H1 (cell line): ENCODE data around the gene SMIM17. TPM values are rescaled to one million over a fixed set of nuclear protein-coding genes. Genes with fewer than 3 reads are reported as not detected.

ENCODE experiments used
- CHD1 ChIP-seq: IDR thresholded peaks from 2 replicates; pipeline ENCODE4 v1.6.1; 2012; ENCODE audit warnings: low read depth, low read length, improper control_type of control experiment
- FOSL1 ChIP-seq: IDR thresholded peaks from 2 replicates; pipeline ENCODE4 v1.6.1; 2011; ENCODE audit warnings: mild to moderate bottlenecking, low read depth, low read length, moderate library complexity; ENCODE audit not compliant: insufficient read depth
- POU5F1 ChIP-seq: IDR thresholded peaks from 2 replicates; pipeline ENCODE4 v1.6.1; 2011; ENCODE audit warnings: low read depth, mild to moderate bottlenecking, low read length, moderate library complexity
- RFX5 ChIP-seq: IDR thresholded peaks from 2 replicates; pipeline ENCODE4 v1.6.1; 2011; ENCODE audit warnings: low read depth, low read length, improper control_type of control experiment, borderline replicate concordance
- TBP ChIP-seq: IDR thresholded peaks from 2 replicates; pipeline ENCODE4 v1.6.1; 2011; ENCODE audit warnings: low read depth, low read length, improper control_type of control experiment
- polyA plus RNA-seq, 7 experiments: library from polyadenylated mRNA; depleted of rRNA in 3 of 7; stranded (reverse) in 5 of 7; unstranded in 2 of 7; fragments of >200 nt in 5 of 7; fragments of 200-250 nt in 2 of 7; gene quantifications; 1 replicate in 5 of 7; 2 replicates in 1 of 7; 4 replicates in 1 of 7; pipeline versions ENCODE4 v1.2.1 to v1.2.3, GENCODE V29; 2011 to 2013; ENCODE audit warnings: missing spikeins in 2 of 7, mixed read lengths in 2 of 7
- total RNA-seq: library from RNA; stranded (reverse); fragmentation: NEBNext Ultra II Directional; extraction: Animal tissue kit (Norgen Biotek cat#: 25700); gene quantifications from 2 replicates; pipeline ENCODE4 v1.2.1, GENCODE V29; 2021
- TF ChIP-seq, protein P1 (sequence below): fragments of 300-600 bp; sonication (generic); IDR thresholded peaks from 2 replicates; pipeline ENCODE4 v1.7.1; 2012; ENCODE audit warnings: low read length, moderate library complexity, mild to moderate bottlenecking, inconsistent platforms; ENCODE audit not compliant: insufficient replicate concordance
- TF ChIP-seq, protein P2 (sequence below): IDR thresholded peaks from 2 replicates; pipeline ENCODE4 v1.6.1; 2012; ENCODE audit warnings: low read length, inconsistent platforms
- TF ChIP-seq, protein P3 (sequence below): IDR thresholded peaks from 2 replicates; pipeline ENCODE4 v1.6.1; 2012; ENCODE audit warnings: inconsistent platforms

The SMIM17 gene
- total and polyA plus RNA-seq, 2 of the 8 experiments (the other 6 are each of a cell fraction or from before 2014, with no cell fraction given): 0.06 TPM; not detected in 1

DNA sequence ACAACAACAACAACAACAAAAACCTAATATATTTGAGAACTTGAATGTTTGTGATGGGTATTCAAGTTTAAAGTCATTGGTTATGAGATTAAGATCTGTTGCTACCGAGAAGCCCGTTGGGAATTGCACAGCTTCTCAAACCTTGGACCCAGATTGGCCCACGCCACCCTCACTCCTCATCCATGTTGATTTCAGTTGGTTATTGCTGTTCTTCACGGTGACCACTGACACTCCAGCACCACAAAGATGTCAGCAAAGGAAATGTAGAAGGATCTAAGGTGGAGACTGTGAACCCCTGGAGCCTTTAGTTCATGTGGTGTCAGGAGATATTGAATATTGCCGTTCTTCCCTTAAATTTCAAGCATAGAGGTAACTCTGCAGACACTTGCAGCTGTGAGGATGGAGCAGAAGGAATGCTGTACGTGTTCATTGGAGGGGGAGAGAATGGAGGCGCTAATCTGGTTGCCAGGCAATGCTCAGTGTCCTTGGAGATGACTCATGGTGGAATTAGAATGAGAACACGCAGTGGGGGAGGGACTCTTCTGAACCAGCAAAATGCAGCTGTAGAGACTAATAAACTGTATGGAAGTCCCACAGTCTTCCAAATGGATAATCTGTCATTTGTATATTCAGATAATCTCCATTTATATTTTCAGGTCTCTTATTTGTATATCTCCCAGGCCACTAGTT, 49.4 kb downstream of the SMIM17 start (continued):
- TF ChIP-seq, protein P1, sequence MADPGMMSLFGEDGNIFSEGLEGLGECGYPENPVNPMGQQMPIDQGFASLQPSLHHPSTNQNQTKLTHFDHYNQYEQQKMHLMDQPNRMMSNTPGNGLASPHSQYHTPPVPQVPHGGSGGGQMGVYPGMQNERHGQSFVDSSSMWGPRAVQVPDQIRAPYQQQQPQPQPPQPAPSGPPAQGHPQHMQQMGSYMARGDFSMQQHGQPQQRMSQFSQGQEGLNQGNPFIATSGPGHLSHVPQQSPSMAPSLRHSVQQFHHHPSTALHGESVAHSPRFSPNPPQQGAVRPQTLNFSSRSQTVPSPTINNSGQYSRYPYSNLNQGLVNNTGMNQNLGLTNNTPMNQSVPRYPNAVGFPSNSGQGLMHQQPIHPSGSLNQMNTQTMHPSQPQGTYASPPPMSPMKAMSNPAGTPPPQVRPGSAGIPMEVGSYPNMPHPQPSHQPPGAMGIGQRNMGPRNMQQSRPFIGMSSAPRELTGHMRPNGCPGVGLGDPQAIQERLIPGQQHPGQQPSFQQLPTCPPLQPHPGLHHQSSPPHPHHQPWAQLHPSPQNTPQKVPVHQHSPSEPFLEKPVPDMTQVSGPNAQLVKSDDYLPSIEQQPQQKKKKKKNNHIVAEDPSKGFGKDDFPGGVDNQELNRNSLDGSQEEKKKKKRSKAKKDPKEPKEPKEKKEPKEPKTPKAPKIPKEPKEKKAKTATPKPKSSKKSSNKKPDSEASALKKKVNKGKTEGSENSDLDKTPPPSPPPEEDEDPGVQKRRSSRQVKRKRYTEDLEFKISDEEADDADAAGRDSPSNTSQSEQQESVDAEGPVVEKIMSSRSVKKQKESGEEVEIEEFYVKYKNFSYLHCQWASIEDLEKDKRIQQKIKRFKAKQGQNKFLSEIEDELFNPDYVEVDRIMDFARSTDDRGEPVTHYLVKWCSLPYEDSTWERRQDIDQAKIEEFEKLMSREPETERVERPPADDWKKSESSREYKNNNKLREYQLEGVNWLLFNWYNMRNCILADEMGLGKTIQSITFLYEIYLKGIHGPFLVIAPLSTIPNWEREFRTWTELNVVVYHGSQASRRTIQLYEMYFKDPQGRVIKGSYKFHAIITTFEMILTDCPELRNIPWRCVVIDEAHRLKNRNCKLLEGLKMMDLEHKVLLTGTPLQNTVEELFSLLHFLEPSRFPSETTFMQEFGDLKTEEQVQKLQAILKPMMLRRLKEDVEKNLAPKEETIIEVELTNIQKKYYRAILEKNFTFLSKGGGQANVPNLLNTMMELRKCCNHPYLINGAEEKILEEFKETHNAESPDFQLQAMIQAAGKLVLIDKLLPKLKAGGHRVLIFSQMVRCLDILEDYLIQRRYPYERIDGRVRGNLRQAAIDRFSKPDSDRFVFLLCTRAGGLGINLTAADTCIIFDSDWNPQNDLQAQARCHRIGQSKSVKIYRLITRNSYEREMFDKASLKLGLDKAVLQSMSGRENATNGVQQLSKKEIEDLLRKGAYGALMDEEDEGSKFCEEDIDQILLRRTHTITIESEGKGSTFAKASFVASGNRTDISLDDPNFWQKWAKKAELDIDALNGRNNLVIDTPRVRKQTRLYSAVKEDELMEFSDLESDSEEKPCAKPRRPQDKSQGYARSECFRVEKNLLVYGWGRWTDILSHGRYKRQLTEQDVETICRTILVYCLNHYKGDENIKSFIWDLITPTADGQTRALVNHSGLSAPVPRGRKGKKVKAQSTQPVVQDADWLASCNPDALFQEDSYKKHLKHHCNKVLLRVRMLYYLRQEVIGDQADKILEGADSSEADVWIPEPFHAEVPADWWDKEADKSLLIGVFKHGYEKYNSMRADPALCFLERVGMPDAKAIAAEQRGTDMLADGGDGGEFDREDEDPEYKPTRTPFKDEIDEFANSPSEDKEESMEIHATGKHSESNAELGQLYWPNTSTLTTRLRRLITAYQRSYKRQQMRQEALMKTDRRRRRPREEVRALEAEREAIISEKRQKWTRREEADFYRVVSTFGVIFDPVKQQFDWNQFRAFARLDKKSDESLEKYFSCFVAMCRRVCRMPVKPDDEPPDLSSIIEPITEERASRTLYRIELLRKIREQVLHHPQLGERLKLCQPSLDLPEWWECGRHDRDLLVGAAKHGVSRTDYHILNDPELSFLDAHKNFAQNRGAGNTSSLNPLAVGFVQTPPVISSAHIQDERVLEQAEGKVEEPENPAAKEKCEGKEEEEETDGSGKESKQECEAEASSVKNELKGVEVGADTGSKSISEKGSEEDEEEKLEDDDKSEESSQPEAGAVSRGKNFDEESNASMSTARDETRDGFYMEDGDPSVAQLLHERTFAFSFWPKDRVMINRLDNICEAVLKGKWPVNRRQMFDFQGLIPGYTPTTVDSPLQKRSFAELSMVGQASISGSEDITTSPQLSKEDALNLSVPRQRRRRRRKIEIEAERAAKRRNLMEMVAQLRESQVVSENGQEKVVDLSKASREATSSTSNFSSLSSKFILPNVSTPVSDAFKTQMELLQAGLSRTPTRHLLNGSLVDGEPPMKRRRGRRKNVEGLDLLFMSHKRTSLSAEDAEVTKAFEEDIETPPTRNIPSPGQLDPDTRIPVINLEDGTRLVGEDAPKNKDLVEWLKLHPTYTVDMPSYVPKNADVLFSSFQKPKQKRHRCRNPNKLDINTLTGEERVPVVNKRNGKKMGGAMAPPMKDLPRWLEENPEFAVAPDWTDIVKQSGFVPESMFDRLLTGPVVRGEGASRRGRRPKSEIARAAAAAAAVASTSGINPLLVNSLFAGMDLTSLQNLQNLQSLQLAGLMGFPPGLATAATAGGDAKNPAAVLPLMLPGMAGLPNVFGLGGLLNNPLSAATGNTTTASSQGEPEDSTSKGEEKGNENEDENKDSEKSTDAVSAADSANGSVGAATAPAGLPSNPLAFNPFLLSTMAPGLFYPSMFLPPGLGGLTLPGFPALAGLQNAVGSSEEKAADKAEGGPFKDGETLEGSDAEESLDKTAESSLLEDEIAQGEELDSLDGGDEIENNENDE: no peak
- TF ChIP-seq CHD1: no peak
- no peak for TF ChIP-seq TBP
- TF ChIP-seq, protein P2, sequence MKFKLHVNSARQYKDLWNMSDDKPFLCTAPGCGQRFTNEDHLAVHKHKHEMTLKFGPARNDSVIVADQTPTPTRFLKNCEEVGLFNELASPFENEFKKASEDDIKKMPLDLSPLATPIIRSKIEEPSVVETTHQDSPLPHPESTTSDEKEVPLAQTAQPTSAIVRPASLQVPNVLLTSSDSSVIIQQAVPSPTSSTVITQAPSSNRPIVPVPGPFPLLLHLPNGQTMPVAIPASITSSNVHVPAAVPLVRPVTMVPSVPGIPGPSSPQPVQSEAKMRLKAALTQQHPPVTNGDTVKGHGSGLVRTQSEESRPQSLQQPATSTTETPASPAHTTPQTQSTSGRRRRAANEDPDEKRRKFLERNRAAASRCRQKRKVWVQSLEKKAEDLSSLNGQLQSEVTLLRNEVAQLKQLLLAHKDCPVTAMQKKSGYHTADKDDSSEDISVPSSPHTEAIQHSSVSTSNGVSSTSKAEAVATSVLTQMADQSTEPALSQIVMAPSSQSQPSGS: no peak
- TF ChIP-seq RFX5: no peak
- no peak for TF ChIP-seq FOSL1
- TF ChIP-seq, protein P3, sequence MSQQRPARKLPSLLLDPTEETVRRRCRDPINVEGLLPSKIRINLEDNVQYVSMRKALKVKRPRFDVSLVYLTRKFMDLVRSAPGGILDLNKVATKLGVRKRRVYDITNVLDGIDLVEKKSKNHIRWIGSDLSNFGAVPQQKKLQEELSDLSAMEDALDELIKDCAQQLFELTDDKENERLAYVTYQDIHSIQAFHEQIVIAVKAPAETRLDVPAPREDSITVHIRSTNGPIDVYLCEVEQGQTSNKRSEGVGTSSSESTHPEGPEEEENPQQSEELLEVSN: no peak
- no peak for TF ChIP-seq POU5F1
